Measurements from ENCODE around the gene BPIFB4. TPM values are rescaled to one million over a fixed set of nuclear protein-coding genes. Genes with fewer than 3 reads are reported as not detected.
A peak's percentile ranks its signal among the peaks of the same experiment; 100 is the strongest.

BPIFB4 gene
- total RNA-seq, 1 experiment from 2014 or later = not detected

- DNase-seq = no peak
- no peaks in the 10 kb centered on the region for H3K27me3 ChIP-seq
- no peaks in the 10 kb centered on the region for H3K36me3 ChIP-seq
- H3K9me3 ChIP-seq = 0 out of 2 replicates have a peak, but pooled peaks cover 4% of the 10 kb centered on the region
- no peak overlapping the region for H3K4me3 ChIP-seq
These were observed 44.8 kb downstream of the BPIFB4 start for GRCh38 chr20:33124261-33124660.

- no peak for DNase-seq
- Histone ChIP-seq H3K36me3 (no peaks in the 10 kb centered on the region), H3K27me3 (no peaks in the 10 kb centered on the region), H3K9me3 (0 out of 2 replicates have a peak, but pooled peaks cover 3% of the 10 kb centered on the region), H3K4me3 (no peak overlapping the region)
These were observed 45.6 kb downstream of the BPIFB4 start for GRCh38 chr20:33124994-33125393.

GRCh38 chr20:33125983-33126382 is 46.5 kb downstream of the BPIFB4 start:
- Histone ChIP-seq H3K36me3 (no peaks in the 10 kb centered on the region), H3K27me3 (no peaks in the 10 kb centered on the region), H3K9me3 (no peaks in the 10 kb centered on the region), H3K4me3 (no peak overlapping the region)
- no peak for DNase-seq

- Histone ChIP-seq H3K27me3 (no peaks in the 10 kb centered on the region), H3K4me3 (no peak overlapping the region), H3K9me3 (no peaks in the 10 kb centered on the region), H3K36me3 (no peaks in the 10 kb centered on the region)
- no peak for DNase-seq
These were observed 48.1 kb downstream of the BPIFB4 start for GRCh38 chr20:33127422-33128097.

GRCh38 chr20:33130568-33131061 is 51.2 kb downstream of the BPIFB4 start:
- peak; percentile 47 for DNase-seq

GRCh38 chr20:33131949-33132473 is 52.6 kb downstream of the BPIFB4 start:
- Histone ChIP-seq H3K27me3 (no peaks in the 10 kb centered on the region), H3K4me3 (no peak overlapping the region), H3K36me3 (no peaks in the 10 kb centered on the region), H3K9me3 (no peaks in the 10 kb centered on the region)
- DNase-seq = no peak

More at GRCh38 chr20:33130568-33131061, 51.2 kb downstream of the BPIFB4 start:
- Histone ChIP-seq H3K36me3 (no peaks in the 10 kb centered on the region), H3K9me3 (no peaks in the 10 kb centered on the region), H3K4me3 (no peak overlapping the region), H3K27me3 (no peaks in the 10 kb centered on the region)

- Histone ChIP-seq H3K9me3 (no peaks in the 10 kb centered on the region), H3K27me3 (no peaks in the 10 kb centered on the region), H3K36me3 (no peaks in the 10 kb centered on the region), H3K4me3 (no peak overlapping the region)
- DNase-seq = no peak
These were observed 53.3 kb downstream of the BPIFB4 start for GRCh38 chr20:33132513-33133372.

- DNase-seq = no peak
- H3K9me3 ChIP-seq = no peaks in the 10 kb centered on the region
- no peak overlapping the region for H3K4me3 ChIP-seq
- no peaks in the 10 kb centered on the region for H3K36me3 ChIP-seq
- no peaks in the 10 kb centered on the region for H3K27me3 ChIP-seq
These were observed 54.0 kb downstream of the BPIFB4 start for GRCh38 chr20:33133373-33133941.

- Histone ChIP-seq H3K36me3 (no peaks in the 10 kb centered on the region), H3K4me3 (no peak overlapping the region), H3K9me3 (no peaks in the 10 kb centered on the region; the same call in 1 of the 2 replicates), H3K27me3 (peaks cover 3% of the 10 kb centered on the region; the same call in 1 of the 2 replicates)
- DNase-seq = no peak
These were observed 57.8 kb downstream of the BPIFB4 start for GRCh38 chr20:33137195-33137594.

- H3K36me3 ChIP-seq = no peaks in the 10 kb centered on the region
- DNase-seq = no peak
- no peak overlapping the region for H3K4me3 ChIP-seq
- peaks cover 10% of the 10 kb centered on the region; the same call in 1 of the 2 replicates for H3K27me3 ChIP-seq
- no peaks in the 10 kb centered on the region; the same call in 1 of the 2 replicates for H3K9me3 ChIP-seq
These were observed 60.0 kb downstream of the BPIFB4 start for GRCh38 chr20:33139467-33139866.

GRCh38 chr20:33145521-33145920 is 66.1 kb downstream of the BPIFB4 start:
- H3K4me3 ChIP-seq = no peak overlapping the region
- no peaks in the 10 kb centered on the region for H3K36me3 ChIP-seq
- H3K9me3 ChIP-seq = no peaks in the 10 kb centered on the region
- H3K27me3 ChIP-seq = peaks cover 12% of the 10 kb centered on the region; the same call in 1 of the 2 replicates
- DNase-seq = no peak

- no peaks in the 10 kb centered on the region for H3K9me3 ChIP-seq
- no peak overlapping the region for H3K4me3 ChIP-seq
- DNase-seq = no peak
- H3K27me3 ChIP-seq = peaks cover 8% of the 10 kb centered on the region; the same call in 1 of the 2 replicates
- H3K36me3 ChIP-seq = no peaks in the 10 kb centered on the region
These were observed 67.9 kb downstream of the BPIFB4 start for GRCh38 chr20:33147299-33147698.

GRCh38 chr20:33148040-33148439 is 68.6 kb downstream of the BPIFB4 start:
- Histone ChIP-seq H3K9me3 (no peaks in the 10 kb centered on the region), H3K27me3 (peaks cover 5% of the 10 kb centered on the region; the same call in 1 of the 2 replicates), H3K4me3 (no peak overlapping the region), H3K36me3 (no peaks in the 10 kb centered on the region)
- no peak for DNase-seq

- Histone ChIP-seq H3K36me3 (no peaks in the 10 kb centered on the region), H3K4me3 (no peak overlapping the region), H3K9me3 (no peaks in the 10 kb centered on the region), H3K27me3 (peaks cover 2% of the 10 kb centered on the region; the same call in 1 of the 2 replicates)
- no peak for DNase-seq
These were observed 74.8 kb downstream of the BPIFB4 start for GRCh38 chr20:33154252-33154651.

- no peaks in the 10 kb centered on the region for H3K9me3 ChIP-seq
These were observed 79.4 kb downstream of the BPIFB4 start for GRCh38 chr20:33158637-33159385.

GRCh38 chr20:33159713-33160112 is 80.3 kb downstream of the BPIFB4 start:
- DNase-seq = no peak
- no peaks in the 10 kb centered on the region for H3K9me3 ChIP-seq
- no peak overlapping the region for H3K4me3 ChIP-seq
- H3K27me3 ChIP-seq = no peaks in the 10 kb centered on the region; the same call in 1 of the 2 replicates
- H3K36me3 ChIP-seq = no peaks in the 10 kb centered on the region

More at GRCh38 chr20:33158637-33159385, 79.4 kb downstream of the BPIFB4 start:
- DNase-seq = no peak
- Histone ChIP-seq H3K4me3 (no peak overlapping the region), H3K36me3 (no peaks in the 10 kb centered on the region), H3K27me3 (no peaks in the 10 kb centered on the region; the same call in 1 of the 2 replicates)

All from MG63 (cell line).